ENCODE data around the gene PARD6A.

DNA sequence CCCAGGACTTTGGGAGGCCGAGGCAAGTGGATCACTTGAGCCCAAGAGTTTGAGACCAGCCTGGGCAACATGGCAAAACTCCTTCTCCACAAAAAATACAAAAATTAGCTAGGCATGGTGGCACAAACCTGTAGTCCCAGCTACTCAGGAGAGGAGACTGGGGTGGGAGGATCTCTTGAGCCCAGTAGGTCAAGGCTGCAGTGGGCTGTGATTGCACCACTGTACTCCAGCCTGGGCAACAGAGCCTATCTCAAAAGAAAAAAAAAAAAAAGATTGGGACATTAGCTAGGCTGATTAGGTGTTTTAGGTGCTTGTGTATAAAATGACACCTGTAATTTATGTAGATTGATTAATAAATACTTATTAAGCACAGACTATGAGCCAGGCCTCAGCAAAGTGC lies 48.3 kb downstream of the PARD6A start:
- TF ChIP-seq, protein P1, sequence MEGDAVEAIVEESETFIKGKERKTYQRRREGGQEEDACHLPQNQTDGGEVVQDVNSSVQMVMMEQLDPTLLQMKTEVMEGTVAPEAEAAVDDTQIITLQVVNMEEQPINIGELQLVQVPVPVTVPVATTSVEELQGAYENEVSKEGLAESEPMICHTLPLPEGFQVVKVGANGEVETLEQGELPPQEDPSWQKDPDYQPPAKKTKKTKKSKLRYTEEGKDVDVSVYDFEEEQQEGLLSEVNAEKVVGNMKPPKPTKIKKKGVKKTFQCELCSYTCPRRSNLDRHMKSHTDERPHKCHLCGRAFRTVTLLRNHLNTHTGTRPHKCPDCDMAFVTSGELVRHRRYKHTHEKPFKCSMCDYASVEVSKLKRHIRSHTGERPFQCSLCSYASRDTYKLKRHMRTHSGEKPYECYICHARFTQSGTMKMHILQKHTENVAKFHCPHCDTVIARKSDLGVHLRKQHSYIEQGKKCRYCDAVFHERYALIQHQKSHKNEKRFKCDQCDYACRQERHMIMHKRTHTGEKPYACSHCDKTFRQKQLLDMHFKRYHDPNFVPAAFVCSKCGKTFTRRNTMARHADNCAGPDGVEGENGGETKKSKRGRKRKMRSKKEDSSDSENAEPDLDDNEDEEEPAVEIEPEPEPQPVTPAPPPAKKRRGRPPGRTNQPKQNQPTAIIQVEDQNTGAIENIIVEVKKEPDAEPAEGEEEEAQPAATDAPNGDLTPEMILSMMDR (IDR thresholded peaks at IDR 0.05; ENCODE audit: borderline replicate concordance, extremely low read depth, low read length, poor library complexity, severe bottlenecking), result no peak
- no peak for TF ChIP-seq EZH2 (IDR thresholded peaks at IDR 0.05; ENCODE audit: borderline replicate concordance, low read depth, low read length, severe bottlenecking)
